ENCODE measurements around the gene FOXJ3.

FOXJ3 gene

GRCh38 chr1:42133390-42133789, 201.6 kb downstream of the FOXJ3 start:
- intact Hi-C loops (cut with DNase I) = no loop called here
- DNase-seq = no peak

GRCh38 chr1:42130061-42130660, 204.9 kb downstream of the FOXJ3 start:
- intact Hi-C loops (cut with DNase I) = no loop called here
- no peak for DNase-seq

- DNase-seq = no peak
- intact Hi-C loops (cut with DNase I) = no loop called here
Observed at GRCh38 chr1:42128964-42129363, 206.1 kb downstream of the FOXJ3 start.

GRCh38 chr1:42128499-42128898, 206.5 kb downstream of the FOXJ3 start:
- no peak for DNase-seq
- intact Hi-C loops (cut with DNase I) = no loop called here

GRCh38 chr1:42127767-42128166, 207.3 kb downstream of the FOXJ3 start:
- intact Hi-C loops (cut with DNase I) = no loop called here
- DNase-seq = no peak

All from posterior cingulate gyrus (tissue), 11 donors.